CD4-positive, alpha-beta T cell treated with Interleukin-15 for 4 hours (primary cell): ENCODE measurements around the gene NEDD4.
A peak's percentile ranks its signal among the peaks of the same experiment; 100 is the strongest.
"Not testable (repeated sequence)": the region's sequence is repeated elsewhere in the genome, so short reads cannot be mapped to it uniquely, and the experiment has no call there.

Experiments
- DNase-seq: peaks from one replicate; pipeline ENCODE4 v3.0.0-alpha.2; 2020; ENCODE audit warnings: low spot score

Gene NEDD4

DNA sequence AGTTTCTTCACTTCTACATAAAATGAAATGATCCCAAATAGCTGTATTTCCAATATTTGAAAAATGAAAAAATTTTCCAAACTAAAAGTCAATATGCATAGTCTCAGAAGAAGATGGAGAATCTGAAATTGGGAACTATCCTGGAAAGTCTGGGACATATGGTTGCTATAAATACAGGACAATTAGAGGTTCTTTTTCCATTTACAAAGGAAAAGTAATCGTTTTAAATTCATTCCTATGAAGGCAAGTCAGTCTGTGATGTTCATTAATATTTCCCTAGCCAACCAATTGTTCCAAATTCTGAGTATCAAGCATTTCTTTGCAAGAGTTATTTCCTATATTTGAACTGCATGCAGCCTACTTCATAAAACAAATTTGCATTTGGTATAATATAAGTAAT lies 102.2 kb downstream of the NEDD4 start:
- no peak for DNase-seq

DNA sequence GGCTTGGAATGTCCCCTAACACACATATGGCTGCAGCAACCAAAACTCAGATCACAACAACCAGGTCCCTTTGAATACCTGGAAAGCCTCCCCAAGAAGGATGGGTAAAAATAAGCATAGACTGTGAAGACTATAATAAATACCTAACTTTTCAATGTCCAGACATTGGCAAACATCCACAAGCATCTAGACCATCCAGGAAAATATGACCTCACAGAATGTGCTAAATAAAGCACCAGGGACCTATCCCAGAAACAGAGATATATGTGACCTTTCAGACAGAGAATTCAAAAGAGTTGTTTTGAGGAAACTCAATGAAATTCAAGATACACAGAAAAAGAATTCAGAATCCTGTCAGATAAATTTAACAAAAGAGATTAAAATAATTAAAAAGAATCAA lies 109.2 kb downstream of the NEDD4 start:
- no peak for DNase-seq

DNA sequence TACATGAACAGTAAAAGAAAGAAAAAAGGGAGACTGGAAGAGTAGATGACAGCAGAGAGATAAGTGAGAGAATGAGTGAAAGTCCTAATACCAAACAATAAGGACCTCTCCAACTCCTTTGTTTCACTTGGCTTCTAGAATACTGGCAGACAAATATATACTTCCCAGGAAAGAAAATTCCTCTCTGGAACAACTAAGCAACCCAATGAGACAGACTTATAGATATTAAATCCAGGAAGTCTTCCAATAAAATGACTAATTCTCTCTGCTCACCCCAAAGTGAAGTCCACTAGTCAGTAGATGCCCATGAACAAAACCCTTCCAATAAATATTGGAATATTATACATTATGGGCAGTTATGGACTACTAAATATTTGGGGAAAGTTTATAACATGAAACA lies 114.2 kb downstream of the NEDD4 start:
- no peak for DNase-seq

DNA sequence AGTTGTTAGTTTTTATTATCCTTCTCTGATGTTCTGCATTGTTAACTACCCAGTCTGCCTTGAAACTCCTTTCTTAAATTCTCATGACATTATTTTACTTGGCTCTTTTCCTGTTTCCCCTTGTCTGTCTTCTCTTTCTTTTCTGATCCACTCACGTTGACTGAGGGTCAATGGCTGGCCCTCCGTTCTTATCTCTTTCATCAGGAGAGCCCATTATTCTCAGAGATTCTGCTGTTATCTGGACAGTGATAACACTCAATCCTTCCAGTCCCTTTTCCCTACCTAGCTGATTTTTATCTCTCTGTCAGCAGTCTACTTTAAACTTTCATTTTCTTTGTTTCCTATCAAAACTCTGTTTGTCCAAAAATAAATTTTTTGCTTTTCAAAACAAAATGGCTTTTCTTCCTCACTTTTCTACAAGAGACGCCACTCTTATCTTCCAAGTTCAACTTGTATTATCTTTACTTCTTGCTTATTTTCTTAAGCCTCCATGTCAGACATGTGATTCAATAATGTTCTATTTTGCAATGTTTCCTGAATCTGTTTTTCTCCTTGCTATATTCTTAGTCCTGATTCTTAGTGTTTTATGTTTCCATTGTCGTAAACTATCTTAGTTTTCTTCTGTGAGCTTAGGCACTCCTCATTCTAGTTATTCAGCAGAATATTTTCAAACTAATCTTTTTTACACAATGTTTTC lies 120.2 kb downstream of the NEDD4 start:
- no peak for DNase-seq

DNA sequence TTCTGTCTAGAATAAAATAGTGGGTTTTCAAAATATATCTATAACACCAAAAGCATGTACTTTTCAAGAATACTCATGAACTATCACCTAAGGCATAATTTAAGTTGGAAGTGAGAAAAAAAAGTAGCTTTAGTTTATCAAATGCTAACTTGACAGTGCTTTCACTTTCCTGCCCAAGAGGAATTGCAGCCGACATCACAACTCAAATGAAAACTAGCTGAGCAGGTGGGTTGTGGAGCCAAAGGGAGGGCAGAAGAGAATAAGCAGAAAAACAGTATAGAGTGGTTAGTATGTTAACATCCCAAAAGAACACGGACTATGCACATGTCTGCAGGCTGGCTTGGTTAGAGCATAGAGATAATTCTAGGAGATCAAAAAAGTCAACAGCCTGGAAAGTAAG lies 120.9 kb downstream of the NEDD4 start:
- DNase-seq, result no peak

DNA sequence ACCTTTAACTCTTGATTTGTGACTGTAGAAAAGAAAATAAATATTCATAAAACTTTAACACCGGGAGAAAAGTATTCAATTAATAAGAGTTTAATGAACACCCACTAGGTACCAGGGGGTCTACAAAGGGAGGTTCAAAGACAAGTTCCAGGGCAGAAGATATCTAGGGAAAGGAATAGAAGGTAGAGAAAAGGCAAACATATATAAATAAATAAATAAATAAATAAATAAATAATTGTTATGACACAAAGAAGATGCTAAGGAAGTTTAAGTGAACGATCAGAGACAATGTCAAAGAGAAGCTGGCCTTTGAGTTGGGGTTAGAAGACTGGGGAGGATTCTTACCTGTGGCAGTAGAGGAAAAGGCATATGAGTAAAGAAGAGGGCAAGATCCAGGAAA lies 123.8 kb downstream of the NEDD4 start:
- DNase-seq, result no peak

DNA sequence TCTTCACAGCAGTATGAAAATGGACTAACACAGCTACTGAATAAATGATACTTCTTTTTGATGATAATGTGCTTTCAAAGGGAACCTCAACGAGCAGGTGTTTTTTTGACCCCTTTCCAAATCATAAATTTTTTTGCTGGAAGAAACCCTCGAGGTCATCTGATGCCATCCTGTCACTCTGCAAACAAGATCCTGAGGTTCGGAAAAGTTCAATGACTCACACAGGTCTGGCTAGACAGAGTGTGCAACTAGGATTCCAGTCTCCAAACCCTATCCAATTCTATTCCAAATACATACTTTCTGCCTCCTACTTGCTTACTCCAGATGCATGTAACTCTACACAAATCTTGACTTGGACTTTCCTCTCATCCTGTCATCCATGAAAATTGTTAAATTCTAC lies 124.7 kb downstream of the NEDD4 start:
- no peak for DNase-seq

DNA sequence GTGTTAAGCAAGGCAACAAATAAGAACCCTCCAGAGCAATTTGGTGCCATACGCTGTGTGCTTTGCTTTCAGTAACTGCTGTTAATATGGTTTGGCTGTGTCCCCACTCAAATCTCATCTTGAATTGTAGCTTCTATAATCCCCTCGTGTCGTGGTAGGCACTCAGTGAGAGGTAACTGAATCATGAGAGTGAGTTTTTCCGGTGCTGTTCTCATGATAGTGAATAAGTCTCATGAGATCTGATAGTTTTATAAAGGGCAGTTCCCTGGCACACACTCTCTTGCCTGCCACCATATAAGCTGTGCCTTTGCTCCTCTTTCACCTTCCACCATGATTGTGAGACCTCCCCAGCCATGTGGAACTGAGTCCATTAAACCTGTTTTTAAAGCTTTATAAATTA lies 125.1 kb downstream of the NEDD4 start:
- not testable (repeated sequence) for DNase-seq

DNA sequence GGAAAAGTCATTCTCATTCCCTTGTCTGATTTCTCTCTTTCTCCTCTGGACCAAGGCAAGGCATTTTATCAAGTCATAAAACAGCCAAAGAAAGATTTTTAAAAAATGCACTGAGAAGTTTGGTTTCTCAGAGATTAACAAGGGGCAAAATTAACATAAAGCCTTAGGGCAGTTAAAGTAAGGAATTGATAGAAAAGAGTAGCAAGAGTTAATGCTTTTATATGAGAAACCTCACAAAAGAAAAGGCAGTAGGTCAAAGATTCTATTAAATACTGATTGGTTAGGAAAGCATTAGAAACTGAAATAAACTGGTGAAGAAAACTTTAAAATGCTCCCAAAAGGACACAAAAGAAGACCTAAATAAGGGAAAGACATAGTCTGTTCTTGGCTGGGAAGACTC lies 129.5 kb downstream of the NEDD4 start:
- no peak for DNase-seq

DNA sequence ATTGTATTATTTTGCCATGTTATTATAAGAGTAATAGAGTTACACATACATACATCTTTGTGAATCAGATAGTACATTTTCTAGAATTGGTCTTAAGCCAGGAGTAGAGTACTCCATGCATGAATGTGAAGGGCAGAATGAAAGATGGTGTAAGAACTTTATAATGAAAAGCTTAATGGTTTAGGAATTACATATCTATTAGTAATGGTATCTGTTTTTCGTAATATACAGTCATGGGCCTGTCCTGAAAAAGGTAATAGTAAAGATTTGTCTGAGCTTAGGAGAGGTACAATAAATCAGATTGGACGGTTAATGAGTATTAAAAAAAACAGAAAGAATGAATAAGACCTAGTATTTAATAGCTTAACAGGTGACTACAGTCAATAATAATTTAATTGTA lies 132.3 kb downstream of the NEDD4 start:
- DNase-seq, result no peak

DNA sequence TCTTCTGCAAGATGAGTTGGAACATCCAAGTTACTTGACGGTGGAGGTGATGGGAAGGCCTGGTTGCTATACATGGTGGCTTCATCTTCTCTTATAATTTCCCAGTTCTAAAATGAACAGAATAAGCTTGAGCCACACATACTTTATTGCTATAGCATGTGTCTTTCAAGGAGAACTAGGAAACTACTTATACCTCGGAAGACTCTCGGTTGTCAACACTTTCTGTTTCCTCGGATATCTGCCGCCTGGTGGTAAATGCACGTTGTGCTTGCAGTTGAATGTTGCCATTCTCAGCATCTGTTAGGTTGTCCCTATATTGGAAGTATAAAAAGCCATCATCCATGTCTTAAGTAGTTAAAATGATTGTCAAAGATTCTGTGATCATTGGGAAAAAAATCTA lies 132.9 kb downstream of the NEDD4 start:
- no peak for DNase-seq

DNA sequence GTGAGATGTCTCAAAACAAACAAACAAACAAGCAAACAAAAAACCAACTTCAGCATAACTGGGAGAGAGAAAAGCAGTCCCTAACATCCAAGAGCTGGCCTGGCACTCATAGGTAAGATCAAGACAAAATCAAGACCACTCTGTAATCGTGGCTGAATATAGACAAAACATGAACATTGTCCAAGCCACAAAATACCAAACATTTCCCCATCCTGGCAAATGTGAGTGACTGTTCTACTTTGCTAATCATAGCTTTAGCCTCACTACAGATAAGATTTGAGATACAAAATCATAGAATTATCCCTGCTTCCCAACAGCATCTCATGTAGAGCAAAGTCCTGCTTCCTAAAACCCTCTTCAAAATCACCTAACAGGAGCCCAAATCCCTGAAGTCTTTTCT lies 133.7 kb downstream of the NEDD4 start:
- no peak for DNase-seq

DNA sequence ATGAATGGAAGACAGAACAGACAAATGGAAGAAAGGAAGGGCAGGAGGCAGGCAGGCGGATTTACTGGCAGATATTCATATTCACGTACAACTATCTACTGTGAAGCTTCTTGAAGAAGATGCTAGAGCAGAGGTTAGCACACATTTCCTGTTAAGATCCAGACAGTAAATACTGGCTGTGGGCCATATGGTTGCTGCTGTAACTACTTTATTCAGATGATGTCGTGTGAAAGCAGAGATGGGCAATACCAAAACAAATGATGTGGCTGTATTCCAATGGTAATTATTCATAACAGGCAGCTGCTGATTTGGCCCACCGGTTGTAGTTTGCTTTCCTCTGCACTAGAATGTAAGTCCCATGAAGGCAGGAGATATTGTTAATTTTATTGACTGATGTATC lies 134.8 kb downstream of the NEDD4 start:
- no peak for DNase-seq

DNA sequence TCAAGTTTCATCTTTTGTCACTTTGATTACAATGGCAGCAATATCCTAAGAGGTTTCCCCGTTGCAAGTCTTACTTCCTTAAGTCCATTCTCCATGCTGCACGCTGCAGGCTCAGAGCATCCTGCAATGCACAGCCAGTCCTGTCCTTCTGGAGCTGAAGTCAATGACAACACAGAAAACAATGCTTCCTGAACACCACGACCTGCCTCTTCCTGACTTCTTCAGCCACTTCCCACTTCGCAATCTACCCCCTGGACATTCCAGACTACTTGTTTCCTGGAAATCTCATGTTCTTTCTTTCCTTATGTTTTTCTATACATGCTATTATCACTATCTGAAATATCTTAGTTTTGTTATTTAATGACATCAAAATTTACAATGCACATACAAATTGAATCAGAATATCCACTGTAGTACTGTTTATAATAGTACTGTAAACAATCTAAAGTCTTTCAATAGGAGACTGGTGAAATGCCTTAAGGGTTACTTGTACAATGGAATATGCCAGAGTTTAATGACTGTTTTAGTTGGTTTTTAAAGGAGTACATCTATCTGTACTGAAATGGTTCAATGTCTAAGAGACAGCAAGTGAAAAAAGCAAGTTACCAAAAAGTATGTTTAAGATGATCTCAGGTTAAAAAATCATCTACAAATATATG lies 136.8 kb downstream of the NEDD4 start:
- no peak for DNase-seq

DNA sequence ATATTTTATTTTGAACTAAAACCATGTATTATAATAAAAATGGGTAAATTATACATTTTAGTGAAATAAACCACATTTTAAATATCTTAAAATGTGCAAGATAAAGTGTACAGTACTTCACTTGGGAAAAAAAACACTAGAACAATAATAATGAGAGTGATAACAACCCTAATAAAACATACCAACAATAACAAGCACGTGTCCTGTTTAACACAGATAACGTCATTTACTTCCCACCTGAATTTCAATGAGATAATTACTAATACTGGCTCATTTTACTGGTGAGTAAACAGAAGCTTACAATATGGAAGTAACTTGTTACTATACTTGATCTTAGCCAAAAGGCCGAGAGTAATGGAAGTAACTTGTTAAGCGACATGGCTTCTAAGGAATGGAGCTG lies 140.3 kb downstream of the NEDD4 start:
- no peak for DNase-seq

DNA sequence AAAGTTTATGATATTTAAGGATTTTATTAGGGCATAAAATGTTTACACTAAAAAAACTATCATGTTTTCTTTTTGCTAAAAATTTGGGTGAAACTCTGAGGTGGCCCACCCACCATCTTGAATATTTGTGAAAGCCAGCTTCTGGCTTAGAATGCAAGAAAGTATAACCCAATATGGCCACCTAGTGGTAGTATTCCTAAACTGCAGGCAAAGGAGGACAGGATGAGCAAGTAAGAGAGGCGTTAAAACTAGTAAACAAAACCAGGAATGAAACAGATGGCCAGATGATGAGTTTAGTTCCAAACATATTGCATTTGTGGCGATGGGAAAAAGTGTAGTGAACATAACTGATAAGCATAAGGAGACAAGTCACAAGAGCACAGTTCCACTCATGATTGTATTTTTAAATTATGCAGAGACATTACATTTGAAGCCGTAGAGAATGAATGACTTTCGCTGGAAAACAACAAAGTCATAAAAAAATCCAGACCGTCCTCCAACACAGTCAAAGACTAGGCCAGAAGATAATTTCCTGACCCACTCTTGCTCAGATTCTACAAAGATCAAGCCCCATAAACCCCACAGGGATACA lies 147.2 kb downstream of the NEDD4 start:
- DNase-seq, result peak; percentile 75

DNA sequence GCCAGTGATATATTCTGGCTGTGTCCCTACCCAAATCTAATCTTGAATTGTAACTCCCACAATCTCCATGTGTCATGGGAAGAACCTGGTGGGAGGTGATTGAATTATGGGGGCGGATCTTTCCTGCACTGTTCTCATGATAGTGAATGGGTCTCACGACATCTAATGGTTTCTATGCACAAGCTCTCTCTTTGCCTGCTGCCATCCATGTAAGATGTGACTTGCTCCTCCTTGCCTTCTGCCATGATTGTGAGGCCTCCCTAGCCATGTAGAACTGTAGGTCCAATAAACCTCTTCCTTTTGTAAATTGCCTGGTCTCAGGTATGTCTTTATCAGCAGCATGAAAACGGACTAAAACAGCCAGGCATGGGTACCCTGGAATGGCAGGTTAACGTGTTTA lies 150.5 kb downstream of the NEDD4 start:
- DNase-seq, result not testable (repeated sequence)

DNA sequence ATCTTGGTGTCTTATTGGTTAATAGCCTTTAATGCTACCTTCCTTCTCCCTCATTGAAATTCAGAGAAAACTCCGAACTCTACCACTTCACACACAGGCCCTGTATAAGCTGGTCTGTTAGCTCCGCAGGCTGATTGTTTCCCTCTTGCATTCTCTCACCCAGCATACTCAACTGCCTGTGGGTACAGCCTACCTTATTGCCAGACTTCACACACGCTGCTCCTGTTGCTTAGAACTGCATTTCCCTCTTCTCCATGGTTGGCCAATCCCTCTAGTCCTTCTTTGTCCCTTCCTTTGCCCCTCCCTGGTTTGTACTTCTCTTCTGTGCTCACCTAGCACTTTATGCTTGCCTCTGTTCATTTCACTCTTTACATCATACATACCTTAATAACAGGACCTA lies 157.5 kb downstream of the NEDD4 start:
- DNase-seq, result no peak

DNA sequence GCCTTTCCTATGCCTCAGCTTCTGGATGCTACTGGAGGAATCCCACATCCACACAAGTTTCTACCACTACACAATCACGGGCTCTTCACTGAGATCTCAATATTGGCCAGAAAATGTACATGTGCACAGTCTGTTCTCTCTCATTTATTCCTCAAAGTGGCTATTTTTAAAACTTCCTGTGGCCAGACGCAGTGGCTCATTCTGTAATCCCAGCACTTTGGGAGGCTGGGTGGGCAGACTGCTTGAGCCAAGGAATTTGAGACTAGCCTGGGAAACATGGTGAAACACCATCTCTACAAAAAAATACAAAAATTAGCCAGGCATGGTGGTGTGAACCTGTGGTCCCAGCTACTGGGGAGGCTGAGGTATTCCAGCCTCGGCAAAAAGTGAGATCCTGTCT lies 159.1 kb downstream of the NEDD4 start:
- no peak for DNase-seq

DNA sequence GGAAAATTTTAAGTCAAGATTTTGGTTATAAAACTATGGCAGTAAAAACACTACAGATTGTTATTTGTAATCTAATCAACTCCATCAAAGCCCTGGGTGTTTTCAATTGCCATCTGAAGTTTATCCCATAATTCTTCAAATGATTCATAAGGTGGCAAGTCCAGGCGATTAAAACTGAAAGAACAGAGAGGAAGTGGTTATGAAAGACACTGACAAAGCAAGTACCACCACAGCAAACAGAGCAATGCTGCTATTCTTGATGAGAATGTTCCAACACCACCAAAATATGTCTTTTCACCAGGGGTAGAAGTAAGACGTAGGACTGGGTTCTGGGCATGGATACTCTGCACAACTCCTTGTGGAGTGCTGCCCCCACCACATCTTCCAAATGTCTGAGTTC lies 163.6 kb downstream of the NEDD4 start:
- peak; percentile 4 for DNase-seq

DNA sequence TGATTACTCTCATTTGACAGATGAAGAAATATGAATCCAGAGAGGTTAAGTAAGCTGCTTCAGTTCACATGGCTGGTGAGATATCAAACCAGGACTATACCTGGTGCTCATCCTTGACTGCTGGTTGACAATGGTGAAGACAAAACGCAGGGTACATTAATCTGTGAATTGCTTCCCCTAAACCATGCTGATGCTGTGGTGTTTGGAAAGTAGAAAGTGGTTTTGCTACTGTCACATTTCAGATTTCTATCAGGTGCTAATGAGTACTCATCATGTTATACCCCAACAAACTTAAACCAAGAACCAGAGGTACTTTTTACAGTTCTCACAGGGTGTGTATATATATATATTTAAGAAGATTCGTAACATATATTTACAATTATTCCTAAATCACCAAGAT lies 165.5 kb downstream of the NEDD4 start:
- no peak for DNase-seq

DNA sequence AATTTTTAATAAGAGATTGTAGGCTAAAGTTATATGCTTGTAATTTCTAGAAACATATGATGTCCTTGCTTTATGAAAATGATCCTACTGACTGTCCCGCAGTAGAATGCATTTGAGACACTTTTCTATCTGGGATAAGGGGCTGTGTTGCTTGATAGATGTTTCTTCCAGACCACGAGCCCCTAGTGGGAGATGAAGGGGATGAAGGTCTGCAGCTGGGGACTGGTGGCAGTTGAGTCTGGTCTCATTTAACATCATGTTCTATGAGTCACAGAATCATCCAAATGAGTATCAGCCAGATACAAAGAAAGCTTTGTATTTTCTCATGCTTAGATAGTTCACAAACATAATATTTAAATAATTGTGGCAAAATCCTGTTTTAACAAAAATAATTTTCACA lies 166.2 kb downstream of the NEDD4 start:
- DNase-seq, result no peak

DNA sequence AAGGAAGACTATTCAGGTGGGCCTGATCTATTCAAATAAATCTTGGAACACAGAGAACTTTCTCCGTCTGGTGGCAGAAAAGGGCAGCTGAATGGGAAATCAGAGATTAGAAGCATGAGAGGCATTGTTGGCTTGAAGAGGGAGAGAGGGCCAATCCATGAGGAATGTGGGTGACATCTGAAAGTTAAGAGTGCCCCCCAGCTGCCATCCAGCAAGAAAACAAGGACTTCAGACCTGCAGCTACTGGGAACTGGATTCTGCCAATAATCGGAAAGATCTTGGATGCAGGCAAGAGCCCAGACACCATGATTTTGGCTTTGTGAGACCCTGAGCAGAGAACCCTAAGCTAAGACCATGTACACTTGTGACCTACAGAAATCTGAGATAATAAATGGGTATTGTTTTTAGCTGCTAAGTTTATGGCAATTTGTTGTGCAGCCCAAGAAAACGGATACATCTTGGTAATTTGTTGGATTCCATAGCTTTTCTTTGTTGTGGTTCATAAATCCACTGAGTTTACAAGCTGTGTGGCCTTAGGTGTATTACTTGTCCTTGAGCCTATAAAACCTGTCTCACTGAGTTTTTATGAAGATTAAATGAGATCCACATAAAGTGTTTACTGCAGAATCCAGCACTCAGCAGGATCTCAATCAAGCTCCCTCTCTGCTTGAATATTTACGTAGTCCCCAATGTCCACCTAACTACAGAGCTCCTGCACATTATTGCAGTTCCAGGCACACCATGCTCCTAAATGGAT lies 168.4 kb downstream of the NEDD4 start:
- no peak for DNase-seq
